GM06990 (cell line): ENCODE results near the gene RETREG3.

Experiments used
- DNase-seq: peaks from one replicate; pipeline ENCODE4 v3.0.0-alpha.2; 2011; ENCODE audit not compliant: insufficient read length; ENCODE audit errors: extremely low read depth
- H3K27me3 ChIP-seq: replicated peaks from 2 replicates; pipeline ENCODE4 v1.6.0; 2011; ENCODE audit warnings: low read length; ENCODE audit not compliant: control insufficient read depth, insufficient read depth
- H3K36me3 ChIP-seq: 2 replicates; pipeline ENCODE4 v1.5.1; 2011; ENCODE audit warnings: low read length; ENCODE audit not compliant: control insufficient read depth, insufficient read depth
- H3K4me3 ChIP-seq: replicated peaks from 2 replicates; pipeline ENCODE4 v1.5.1; 2011; ENCODE audit warnings: low read depth, mild to moderate bottlenecking, control low read depth, low read length
- TF ChIP-seq, protein P1 (sequence below): IDR thresholded peaks from 2 replicates; pipeline ENCODE4 v1.5.1; 2011; ENCODE audit warnings: low read length, control low read depth, mild to moderate bottlenecking, inconsistent platforms; ENCODE audit not compliant: insufficient read depth, poor library complexity, severe bottlenecking

Gene RETREG3

GRCh38 chr17:42586514-42587230 lies 22.5 kb downstream of the RETREG3 start:
- Histone ChIP-seq H3K36me3 (peaks cover 42% of the 10 kb centered on the region), H3K4me3 (peak overlapping the region; percentile 5; the same call in 1 of the 2 replicates), H3K27me3 (no peaks in the 10 kb centered on the region)
- peak; percentile 64 for DNase-seq
- TF ChIP-seq, protein P1, sequence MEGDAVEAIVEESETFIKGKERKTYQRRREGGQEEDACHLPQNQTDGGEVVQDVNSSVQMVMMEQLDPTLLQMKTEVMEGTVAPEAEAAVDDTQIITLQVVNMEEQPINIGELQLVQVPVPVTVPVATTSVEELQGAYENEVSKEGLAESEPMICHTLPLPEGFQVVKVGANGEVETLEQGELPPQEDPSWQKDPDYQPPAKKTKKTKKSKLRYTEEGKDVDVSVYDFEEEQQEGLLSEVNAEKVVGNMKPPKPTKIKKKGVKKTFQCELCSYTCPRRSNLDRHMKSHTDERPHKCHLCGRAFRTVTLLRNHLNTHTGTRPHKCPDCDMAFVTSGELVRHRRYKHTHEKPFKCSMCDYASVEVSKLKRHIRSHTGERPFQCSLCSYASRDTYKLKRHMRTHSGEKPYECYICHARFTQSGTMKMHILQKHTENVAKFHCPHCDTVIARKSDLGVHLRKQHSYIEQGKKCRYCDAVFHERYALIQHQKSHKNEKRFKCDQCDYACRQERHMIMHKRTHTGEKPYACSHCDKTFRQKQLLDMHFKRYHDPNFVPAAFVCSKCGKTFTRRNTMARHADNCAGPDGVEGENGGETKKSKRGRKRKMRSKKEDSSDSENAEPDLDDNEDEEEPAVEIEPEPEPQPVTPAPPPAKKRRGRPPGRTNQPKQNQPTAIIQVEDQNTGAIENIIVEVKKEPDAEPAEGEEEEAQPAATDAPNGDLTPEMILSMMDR = no peak

DNA sequence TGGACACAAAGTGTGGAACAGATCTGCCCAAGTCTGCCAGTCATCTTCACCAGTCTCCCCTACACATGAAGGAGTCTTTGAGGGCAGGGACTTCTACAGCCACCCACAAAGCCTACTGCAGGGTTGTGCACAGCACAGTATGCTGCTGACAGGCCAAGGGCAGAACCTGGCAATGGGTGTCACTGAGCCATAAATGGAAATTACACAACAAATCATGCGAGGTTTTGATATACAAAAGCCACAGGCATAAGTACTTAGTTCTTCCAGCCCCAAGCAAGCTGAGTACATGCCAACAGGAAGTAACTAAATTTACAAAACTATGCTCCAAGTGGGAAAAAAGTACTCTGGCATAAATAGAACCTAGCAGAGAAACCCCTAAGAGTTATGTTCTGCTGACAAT lies 23.8 kb downstream of the RETREG3 start:
- H3K4me3 ChIP-seq = no peak overlapping the region
- peaks cover 47% of the 10 kb centered on the region for H3K36me3 ChIP-seq
- no peaks in the 10 kb centered on the region for H3K27me3 ChIP-seq
- DNase-seq = no peak
- TF ChIP-seq, protein P1 = no peak

GRCh38 chr17:42584880-42585279 lies 24.3 kb downstream of the RETREG3 start:
- DNase-seq = no peak
- TF ChIP-seq, protein P1 = no peak
- H3K4me3 ChIP-seq = no peak overlapping the region
- no peaks in the 10 kb centered on the region for H3K27me3 ChIP-seq
- peaks cover 45% of the 10 kb centered on the region for H3K36me3 ChIP-seq

DNA sequence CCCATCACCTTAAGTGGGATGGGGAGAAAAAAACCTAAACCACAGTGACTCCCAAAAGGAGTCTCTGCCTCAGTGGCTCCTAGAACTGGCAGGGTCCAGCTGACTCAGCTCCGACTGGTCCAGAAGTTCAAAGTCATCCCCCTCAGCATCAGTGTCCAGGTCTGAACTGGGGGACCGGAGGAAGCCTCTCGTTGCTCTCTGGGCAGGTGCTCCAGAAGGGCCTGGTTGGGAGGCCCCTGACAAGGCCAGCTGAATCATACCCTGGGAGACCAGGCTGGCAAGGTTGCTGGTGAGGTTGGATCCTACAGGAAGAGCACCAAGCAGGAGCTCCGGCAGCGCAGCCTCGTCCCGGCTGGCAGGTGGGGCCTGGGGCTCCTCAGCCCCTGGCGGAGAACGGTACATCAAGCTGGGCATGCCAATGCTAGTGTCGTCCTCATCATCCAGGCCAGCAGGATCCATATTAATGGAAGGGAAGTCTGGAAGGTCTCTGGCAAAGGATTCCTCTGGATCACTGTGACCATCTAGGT lies 27.4 kb downstream of the RETREG3 start:
- Histone ChIP-seq H3K36me3 (peaks cover 38% of the 10 kb centered on the region), H3K27me3 (no peaks in the 10 kb centered on the region), H3K4me3 (no peak overlapping the region)
- TF ChIP-seq, protein P1 = no peak
- DNase-seq = no peak

DNA sequence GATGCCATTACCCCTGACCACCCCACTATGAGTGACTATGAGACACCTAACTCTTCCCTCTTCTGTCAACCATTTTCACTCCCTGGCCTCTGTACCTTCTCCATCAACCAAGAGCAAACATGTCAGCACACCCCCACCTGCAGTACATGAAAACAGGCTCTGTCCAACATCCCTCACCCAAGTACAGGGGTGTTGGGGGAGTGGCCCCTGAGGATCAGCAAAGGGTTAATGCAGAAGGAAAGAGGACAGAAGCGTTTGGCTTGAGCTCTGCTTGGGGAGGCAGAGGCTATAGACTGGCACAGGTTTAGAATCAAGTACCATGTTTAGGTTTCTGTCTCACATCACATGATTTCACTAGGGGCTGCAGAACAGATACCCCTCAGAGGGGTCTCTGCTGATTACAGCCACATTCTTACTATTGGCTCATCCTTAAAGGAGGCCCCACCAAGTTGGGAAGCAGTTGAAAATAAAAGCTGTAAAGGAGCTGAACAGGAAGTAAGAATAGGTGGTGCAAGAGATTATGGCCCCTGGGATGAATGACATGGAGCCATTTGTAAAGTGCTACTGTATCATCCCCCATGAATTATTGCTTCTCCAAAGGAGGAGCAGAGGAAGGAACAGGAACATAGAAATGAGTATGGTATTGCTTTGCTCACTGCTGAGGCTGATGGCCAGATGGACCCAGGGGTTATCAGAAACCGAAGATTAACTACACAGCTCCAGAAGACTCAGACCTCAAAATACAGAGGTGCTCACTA lies 29.2 kb downstream of the RETREG3 start:
- Histone ChIP-seq H3K27me3 (no peaks in the 10 kb centered on the region), H3K36me3 (peaks cover 34% of the 10 kb centered on the region), H3K4me3 (no peak overlapping the region)
- DNase-seq = no peak
- TF ChIP-seq, protein P1 = no peak
